SU-DHL-6 (cell line): Measurements from ENCODE around the gene A3GALT2.

Source experiments
- H2AFZ ChIP-seq: fragments of 200-600 bp; sonication (generic); 2 replicates; pipeline ENCODE4 v1.6.1; 2014; ENCODE audit warnings: low read depth, mild to moderate bottlenecking, moderate library complexity, mixed read lengths, antibody characterized with exemption, low read length; ENCODE audit not compliant: severe bottlenecking
- H3F3A ChIP-seq: fragments of 200-600 bp; shearing (Covaris generic); 2 replicates; pipeline ENCODE4 v1.6.0; 2016; ENCODE audit warnings: antibody characterized with exemption, mild to moderate bottlenecking; ENCODE audit not compliant: insufficient read depth
- H3K27ac ChIP-seq: fragments of 200-600 bp; sonication (generic); 2 replicates; pipeline ENCODE4 v1.5.1; 2016; ENCODE audit warnings: low read depth, mild to moderate bottlenecking, low read length, moderate library complexity, mixed read lengths
- H3K27me3 ChIP-seq: fragments of 200-600 bp; sonication (generic), shearing (Covaris generic); 2 replicates; pipeline ENCODE4 v1.6.0; 2014; ENCODE audit warnings: mild to moderate bottlenecking, low read length
- H3K36me3 ChIP-seq: fragments of 200-600 bp; sonication (generic); 2 replicates; pipeline ENCODE4 v1.6.1; 2014; ENCODE audit warnings: mild to moderate bottlenecking, low read length, mixed read lengths
- H3K4me2 ChIP-seq: fragments of 300-600, 200-600 bp; shearing (Covaris generic), sonication (generic); 2 replicates; pipeline ENCODE4 v1.6.0; 2014; ENCODE audit warnings: low read length, low read depth, mild to moderate bottlenecking; ENCODE audit not compliant: poor library complexity, severe bottlenecking
- H3K4me3 ChIP-seq: fragments of 200-600 bp; sonication (generic); 2 replicates; pipeline ENCODE4 v1.5.1; 2014; ENCODE audit warnings: antibody characterized with exemption, low read length, mild to moderate bottlenecking, mixed read lengths; ENCODE audit not compliant: insufficient read depth, poor library complexity, severe bottlenecking
- H3K79me2 ChIP-seq: fragments of 200-600 bp; sonication (generic); 2 replicates; pipeline ENCODE4 v1.6.1; 2014; ENCODE audit warnings: mild to moderate bottlenecking, low read length, moderate library complexity; ENCODE audit not compliant: insufficient read depth
- H3K9ac ChIP-seq: fragments of 200-600 bp; sonication (generic); 2 replicates; pipeline ENCODE4 v1.7.0; 2014; ENCODE audit warnings: mild to moderate bottlenecking, low read length
- H3K9me2 ChIP-seq: fragments of 200-600 bp; sonication (generic); replicated peaks from 2 replicates; pipeline ENCODE4 v1.6.1; 2014; ENCODE audit warnings: low read length; ENCODE audit not compliant: insufficient read depth
- H3K9me3 ChIP-seq: fragments of 200-600 bp; sonication (generic); 2 replicates; pipeline ENCODE4 v1.6.1; 2014; ENCODE audit warnings: low read length, mixed read lengths; ENCODE audit not compliant: insufficient read depth
- H4K20me1 ChIP-seq: fragments of 200-600 bp; sonication (generic); 2 replicates; pipeline ENCODE4 v1.6.1; 2014; ENCODE audit warnings: low read depth, mild to moderate bottlenecking, antibody characterized with exemption, low read length, moderate library complexity, mixed read lengths
- CTCF ChIP-seq: fragments of 200-600 bp; sonication (generic); IDR thresholded peaks from one replicate; pipeline ENCODE4 v1.5.1; 2017; ENCODE audit warnings: antibody characterized with exemption, mild to moderate bottlenecking, low read length, moderate library complexity; ENCODE audit not compliant: insufficient read depth, poor library complexity, severe bottlenecking
- EZH2phosphoT487 ChIP-seq: fragments of 200-600 bp; sonication (generic), shearing (Covaris generic); conservative IDR thresholded peaks from 2 replicates; pipeline ENCODE4 v1.6.1; 2018; ENCODE audit warnings: mild to moderate bottlenecking, antibody characterized with exemption, low read length, moderate library complexity, mixed read lengths

The A3GALT2 gene

GRCh38 chr1:33273961-33274371, 46.9 kb downstream of the A3GALT2 start:
- Histone ChIP-seq H3K9me3 (no peaks in the 10 kb centered on the region), H3K27ac (no peak overlapping the region), H3K9me2 (no peaks in the 10 kb centered on the region), H2AFZ (no peak overlapping the region), H3K36me3 (no peaks in the 10 kb centered on the region), H3K79me2 (no peaks in the 10 kb centered on the region), H3F3A (no peaks in the 10 kb centered on the region), H3K4me3 (no peak overlapping the region), H3K4me2 (no peak overlapping the region), H4K20me1 (no peaks in the 10 kb centered on the region), H3K27me3 (no peaks in the 10 kb centered on the region), H3K9ac (no peak overlapping the region)
- no peak for TF ChIP-seq EZH2phosphoT487
- TF ChIP-seq CTCF = no peak

- Histone ChIP-seq H3K36me3 (no peaks in the 10 kb centered on the region), H3K9ac (no peak overlapping the region), H3F3A (no peaks in the 10 kb centered on the region), H3K27ac (no peak overlapping the region), H2AFZ (no peak overlapping the region), H4K20me1 (no peaks in the 10 kb centered on the region), H3K9me2 (no peaks in the 10 kb centered on the region), H3K27me3 (no peaks in the 10 kb centered on the region), H3K4me2 (no peak overlapping the region), H3K4me3 (no peak overlapping the region), H3K79me2 (no peaks in the 10 kb centered on the region), H3K9me3 (no peaks in the 10 kb centered on the region)
- TF ChIP-seq CTCF (no peak), EZH2phosphoT487 (no peak)
Observed at GRCh38 chr1:33273406-33273805, 47.5 kb downstream of the A3GALT2 start.

GRCh38 chr1:33272930-33273329, 48.0 kb downstream of the A3GALT2 start:
- H3K27ac ChIP-seq = no peak overlapping the region
- no peaks in the 10 kb centered on the region for H3K9me3 ChIP-seq
- H4K20me1 ChIP-seq = no peaks in the 10 kb centered on the region
- H2AFZ ChIP-seq = no peak overlapping the region
- H3K9me2 ChIP-seq = no peaks in the 10 kb centered on the region
- H3K79me2 ChIP-seq = no peaks in the 10 kb centered on the region
- TF ChIP-seq CTCF = no peak
- TF ChIP-seq EZH2phosphoT487 = no peak
- H3F3A ChIP-seq = no peaks in the 10 kb centered on the region
- H3K9ac ChIP-seq = no peak overlapping the region
- no peaks in the 10 kb centered on the region for H3K27me3 ChIP-seq
- no peak overlapping the region for H3K4me3 ChIP-seq
- no peak overlapping the region for H3K4me2 ChIP-seq
- no peaks in the 10 kb centered on the region for H3K36me3 ChIP-seq
